HL-60 (cell line): ENCODE measurements around the gene PRSS56.

Experiments
- POLR2AphosphoS5 ChIP-seq: IDR thresholded peaks from 2 replicates; pipeline ENCODE4 v1.6.1; 2012; ENCODE audit warnings: low read depth
- REST ChIP-seq: IDR thresholded peaks from 2 replicates; pipeline ENCODE4 v1.6.1; 2012; ENCODE audit warnings: low read depth; ENCODE audit not compliant: insufficient replicate concordance
- SPI1 ChIP-seq: IDR thresholded peaks from 2 replicates; pipeline ENCODE4 v1.6.1; 2012; ENCODE audit warnings: low read depth, mild to moderate bottlenecking, borderline replicate concordance
- TF ChIP-seq, protein P1 (sequence below): IDR thresholded peaks from one replicate; pipeline ENCODE4 v1.5.1; 2011; ENCODE audit warnings: low read length, control low read depth, inconsistent platforms; ENCODE audit not compliant: insufficient read depth

GRCh38 chr2:232563580-232563979, 43.4 kb downstream of the PRSS56 start:
- TF ChIP-seq, protein P1, sequence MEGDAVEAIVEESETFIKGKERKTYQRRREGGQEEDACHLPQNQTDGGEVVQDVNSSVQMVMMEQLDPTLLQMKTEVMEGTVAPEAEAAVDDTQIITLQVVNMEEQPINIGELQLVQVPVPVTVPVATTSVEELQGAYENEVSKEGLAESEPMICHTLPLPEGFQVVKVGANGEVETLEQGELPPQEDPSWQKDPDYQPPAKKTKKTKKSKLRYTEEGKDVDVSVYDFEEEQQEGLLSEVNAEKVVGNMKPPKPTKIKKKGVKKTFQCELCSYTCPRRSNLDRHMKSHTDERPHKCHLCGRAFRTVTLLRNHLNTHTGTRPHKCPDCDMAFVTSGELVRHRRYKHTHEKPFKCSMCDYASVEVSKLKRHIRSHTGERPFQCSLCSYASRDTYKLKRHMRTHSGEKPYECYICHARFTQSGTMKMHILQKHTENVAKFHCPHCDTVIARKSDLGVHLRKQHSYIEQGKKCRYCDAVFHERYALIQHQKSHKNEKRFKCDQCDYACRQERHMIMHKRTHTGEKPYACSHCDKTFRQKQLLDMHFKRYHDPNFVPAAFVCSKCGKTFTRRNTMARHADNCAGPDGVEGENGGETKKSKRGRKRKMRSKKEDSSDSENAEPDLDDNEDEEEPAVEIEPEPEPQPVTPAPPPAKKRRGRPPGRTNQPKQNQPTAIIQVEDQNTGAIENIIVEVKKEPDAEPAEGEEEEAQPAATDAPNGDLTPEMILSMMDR, result no peak
- TF ChIP-seq POLR2AphosphoS5, result no peak
- TF ChIP-seq REST, result no peak
- TF ChIP-seq SPI1, result no peak
